ENCODE measurements around the gene MRM2. TPM values are rescaled to one million over a fixed set of nuclear protein-coding genes. Genes with fewer than 3 reads are reported as not detected.

Gene MRM2
- polyA plus RNA-seq, 1 donor from 2014 or later, result 21.4 TPM

- Histone ChIP-seq H2AFZ (ENCODE audit: low read depth, low read length) (peak within 1 kb of the TSS; percentile 36), H4K20me1 (ENCODE audit: insufficient read depth) (no peaks in the 10 kb centered on the region), H3K27ac (ENCODE audit: low read length) (peak within 1 kb of the TSS; percentile 76), H3F3A (ENCODE audit: insufficient read depth, low read length, poor library complexity, severe bottlenecking) (no peaks in the 10 kb centered on the region), H3K4me2 (ENCODE audit: low read length) (peak within 1 kb of the TSS; percentile 91), H3K27me3 (ENCODE audit: insufficient read depth, low read depth, low read length) (no peaks in the 10 kb centered on the region), H3K79me2 (replicated peaks; ENCODE audit: insufficient read depth, low read length) (peaks cover 17% of the 10 kb centered on the region), H3K4me3 (ENCODE audit: low read length) (peak within 1 kb of the TSS; percentile 99), H3K36me3 (ENCODE audit: insufficient read depth, low read length) (no peaks in the 10 kb centered on the region), H3K9me3 (ENCODE audit: low read length) (no peaks in the 10 kb centered on the region), H3K9ac (ENCODE audit: low read length) (peak within 1 kb of the TSS; percentile 76), H3K9me2 (ENCODE audit: insufficient read depth, low read length) (no peaks in the 10 kb centered on the region)
- TF ChIP-seq RAD21 (conservative IDR thresholded peaks at IDR 0.05) (peak; percentile 42), POLR2AphosphoS5 (IDR thresholded peaks at IDR 0.05) (peak; percentile 83), EZH2 (IDR thresholded peaks at IDR 0.05; ENCODE audit: borderline replicate concordance, insufficient read depth, low read length, poor library complexity, severe bottlenecking) (no peak), REST (IDR thresholded peaks at IDR 0.05; ENCODE audit: borderline replicate concordance) (peak; percentile 53), CTCF (IDR thresholded peaks at IDR 0.05; ENCODE audit: poor library complexity, severe bottlenecking) (no peak), MXI1 (conservative IDR thresholded peaks at IDR 0.05; ENCODE audit: poor library complexity, severe bottlenecking) (peak; percentile 78), SMC3 (conservative IDR thresholded peaks at IDR 0.05; ENCODE audit: poor library complexity) (peak; percentile 59), EP300 (conservative IDR thresholded peaks at IDR 0.05; ENCODE audit: poor library complexity, severe bottlenecking) (peak; percentile 63), TAF1 (IDR thresholded peaks at IDR 0.05; ENCODE audit: low read depth) (peak; percentile 39)
Measured at GRCh38 chr7:2232766-2233520, 9.1 kb downstream of the MRM2 start, which contains the start of gene MAD1L1. MAD1L1 (minus strand) TSS chr7:2232945; CDS start chr7:2230133, 2,812 bp downstream.

- no peaks in the 10 kb centered on the region for H3F3A ChIP-seq (ENCODE audit: insufficient read depth, low read length, poor library complexity, severe bottlenecking)
- H3K9ac ChIP-seq (ENCODE audit: low read length), result peak overlapping the region; percentile 76
- peak overlapping the region; percentile 76 for H3K27ac ChIP-seq (ENCODE audit: low read length)
- no peak overlapping the region for H2AFZ ChIP-seq (ENCODE audit: low read depth, low read length)
- no peaks in the 10 kb centered on the region for H3K9me3 ChIP-seq (ENCODE audit: low read length)
- peak overlapping the region; percentile 99 for H3K4me3 ChIP-seq (ENCODE audit: low read length)
- H4K20me1 ChIP-seq (ENCODE audit: insufficient read depth), result no peaks in the 10 kb centered on the region
- H3K27me3 ChIP-seq (ENCODE audit: insufficient read depth, low read depth, low read length), result no peaks in the 10 kb centered on the region
- H3K9me2 ChIP-seq (ENCODE audit: insufficient read depth, low read length), result no peaks in the 10 kb centered on the region
- H3K79me2 ChIP-seq (replicated peaks; ENCODE audit: insufficient read depth, low read length), result peaks cover 17% of the 10 kb centered on the region
- no peaks in the 10 kb centered on the region for H3K36me3 ChIP-seq (ENCODE audit: insufficient read depth, low read length)
- H3K4me2 ChIP-seq (ENCODE audit: low read length), result peak overlapping the region; percentile 66
- TF ChIP-seq CTCF (IDR thresholded peaks at IDR 0.05; ENCODE audit: poor library complexity, severe bottlenecking) (no peak), MXI1 (conservative IDR thresholded peaks at IDR 0.05; ENCODE audit: poor library complexity, severe bottlenecking) (no peak), EZH2 (IDR thresholded peaks at IDR 0.05; ENCODE audit: borderline replicate concordance, insufficient read depth, low read length, poor library complexity, severe bottlenecking) (no peak), RAD21 (conservative IDR thresholded peaks at IDR 0.05) (no peak)
Measured at GRCh38 chr7:2231992-2232765, 9.8 kb downstream of the MRM2 start.
